Left kidney (tissue), 2 donors: Measurements from ENCODE around the gene GSTK1. TPM values are rescaled to one million over a fixed set of nuclear protein-coding genes. Genes with fewer than 3 reads are reported as not detected.
A peak's percentile ranks its signal among the peaks of the same experiment; 100 is the strongest.
"Not testable (repeated sequence)": the region's sequence is repeated elsewhere in the genome, so short reads cannot be mapped to it uniquely, and the experiment has no call there.

Experiments
- DNase-seq: peaks from one replicate; pipeline ENCODE4 v3.0.0-alpha.2; 2013
- polyA plus RNA-seq: library from polyadenylated mRNA; unstranded; fragments of 120-200 nt; gene quantifications from one replicate; pipeline ENCODE4 v1.2.1, GENCODE V29; 2013; ENCODE audit not compliant: insufficient read length

The GSTK1 gene
- polyA plus RNA-seq, 1 donor, result 199 TPM

GRCh38 chr7:143265017-143265693 is 1.9 kb downstream of the GSTK1 start:
- DNase-seq, result no peak

DNA sequence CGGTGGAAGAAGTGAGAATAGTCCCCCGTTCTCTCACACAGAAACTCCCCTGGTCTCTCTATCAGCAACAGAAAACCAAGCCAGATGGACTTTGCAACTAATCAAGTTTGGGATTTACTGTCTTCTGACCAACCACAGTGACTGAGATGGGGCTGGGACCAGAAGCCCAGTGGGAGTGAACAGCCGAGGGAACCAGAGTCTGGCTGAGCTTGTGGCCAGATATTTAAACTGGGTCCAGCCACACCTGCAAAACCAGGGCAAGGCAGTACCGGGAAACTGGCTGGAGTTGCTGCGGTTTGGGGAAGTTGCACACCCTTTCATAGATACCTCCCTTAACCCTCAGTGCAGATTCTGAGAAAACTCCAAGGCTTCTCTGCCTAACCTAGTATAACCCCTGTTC is 6.0 kb downstream of the GSTK1 start:
- DNase-seq, result no peak

GRCh38 chr7:143271240-143271639 is 8.0 kb downstream of the GSTK1 start:
- no peak for DNase-seq

- DNase-seq, result no peak
These were observed 9.6 kb downstream of the GSTK1 start for GRCh38 chr7:143272871-143273270.

DNA sequence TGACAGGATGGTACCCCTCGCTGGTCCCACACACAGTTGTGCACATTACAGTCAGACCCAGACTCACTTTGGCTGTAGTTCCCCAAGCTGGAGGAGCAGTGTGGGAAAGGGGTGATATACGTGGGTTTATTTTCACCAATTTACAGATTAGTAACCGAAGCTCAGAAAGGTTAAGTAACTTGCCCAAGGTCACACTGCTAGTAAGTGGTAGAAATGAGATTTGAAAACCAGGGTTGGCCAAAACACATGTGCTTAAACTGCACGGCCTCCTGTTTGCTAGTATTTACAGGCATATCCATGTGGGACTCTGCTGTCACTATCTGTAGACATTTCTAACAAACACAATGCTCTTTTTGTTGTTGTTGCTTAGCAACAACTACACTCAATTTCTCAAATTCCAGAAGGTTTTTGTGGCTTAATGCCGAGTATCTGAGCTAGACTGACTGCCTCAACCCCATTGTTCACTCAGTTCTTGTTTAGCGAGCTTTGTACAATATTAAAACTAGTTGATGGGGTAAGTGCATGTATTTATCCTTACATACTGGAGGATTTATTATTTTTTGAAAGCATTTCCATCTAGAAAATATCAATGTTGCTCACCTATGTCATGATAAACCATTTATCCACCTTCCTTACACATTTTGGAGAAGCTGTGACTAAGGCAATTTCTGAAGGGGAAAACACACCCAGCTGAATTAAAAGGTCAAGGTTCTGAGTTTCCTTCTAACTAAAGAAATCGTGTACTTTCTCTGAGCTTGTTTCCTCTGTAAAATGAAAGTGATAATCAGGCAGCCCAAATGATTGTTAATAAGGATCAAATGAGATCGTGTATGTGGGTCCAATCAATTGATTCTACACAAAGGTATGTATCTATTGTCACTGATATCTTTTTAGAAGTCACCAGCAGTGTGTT is 16.2 kb downstream of the GSTK1 start:
- DNase-seq, result peak; percentile 69

- DNase-seq, result no peak
These were observed 16.9 kb downstream of the GSTK1 start for GRCh38 chr7:143280160-143280559.

DNA sequence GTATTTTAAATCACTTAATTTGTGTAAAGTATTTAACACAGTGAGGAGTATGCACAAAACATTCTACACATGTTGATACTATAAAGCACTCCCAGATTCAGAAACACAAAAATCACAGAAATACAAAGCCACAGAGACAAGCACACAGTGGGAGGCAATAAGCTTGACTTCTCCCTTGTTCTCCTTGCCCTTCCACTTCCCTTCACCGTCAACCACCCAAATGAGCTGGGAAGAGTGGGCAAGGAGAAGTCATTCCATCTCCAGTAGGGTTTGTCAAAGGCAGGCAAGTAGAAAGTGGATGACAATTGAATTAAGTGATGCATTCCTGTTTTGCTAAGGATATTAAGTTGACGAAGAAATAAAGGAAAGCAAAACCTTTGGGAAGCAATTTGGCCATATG is 17.3 kb downstream of the GSTK1 start:
- DNase-seq, result no peak

DNA sequence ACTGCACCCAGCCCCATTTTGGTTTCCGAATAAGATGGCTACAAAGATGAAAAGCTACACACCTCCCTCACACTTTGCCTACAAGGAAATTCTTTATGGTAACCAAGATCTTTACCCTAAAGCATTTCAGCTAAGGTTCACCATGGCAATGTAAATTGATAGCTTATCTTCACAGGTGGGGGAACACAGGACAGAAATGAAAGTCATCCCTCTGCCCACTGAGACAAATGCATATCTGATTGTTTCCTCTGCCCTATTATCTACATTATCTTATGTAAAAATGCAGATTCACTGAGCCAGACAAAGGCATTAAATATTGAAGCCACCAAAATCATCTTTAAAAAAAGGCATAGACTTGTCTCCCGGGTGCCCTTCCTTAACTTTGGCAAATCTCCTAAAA is 18.3 kb downstream of the GSTK1 start:
- no peak for DNase-seq

GRCh38 chr7:143282124-143282523 is 18.9 kb downstream of the GSTK1 start:
- no peak for DNase-seq

- DNase-seq, result no peak
These were observed 20.1 kb downstream of the GSTK1 start for GRCh38 chr7:143283381-143283780.

- DNase-seq, result peak; percentile 55
These were observed 21.6 kb downstream of the GSTK1 start, which contains the start of gene TMEM139 for GRCh38 chr7:143284591-143285469. TSS of gene TMEM139 (plus strand) at chr7:143284958. CDS start at chr7:143285958, 1,000 bp downstream.

DNA sequence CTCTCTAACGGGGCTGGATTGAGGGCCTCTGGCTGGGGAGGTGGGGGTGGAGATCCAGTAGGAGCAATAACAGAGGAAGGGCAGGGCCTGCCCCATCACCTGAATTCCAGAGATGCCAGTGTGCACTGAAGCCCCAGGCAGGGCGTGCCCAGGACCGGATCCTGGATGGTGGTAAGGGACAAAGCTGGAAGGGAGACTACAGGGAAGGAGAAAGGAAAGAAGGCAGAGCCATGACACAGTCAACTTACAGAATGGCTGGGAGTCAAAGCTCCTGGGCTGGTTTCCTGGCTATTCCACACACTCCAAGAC is 22.2 kb downstream of the GSTK1 start:
- no peak for DNase-seq

- DNase-seq, result no peak
These were observed 22.7 kb downstream of the GSTK1 start for GRCh38 chr7:143285806-143286521.

- no peak for DNase-seq
These were observed 23.3 kb downstream of the GSTK1 start for GRCh38 chr7:143286522-143286890.

GRCh38 chr7:143287339-143287934 is 24.2 kb downstream of the GSTK1 start:
- DNase-seq, result no peak

GRCh38 chr7:143287935-143288826 is 24.9 kb downstream of the GSTK1 start, which contains the start of gene CASP2:
TSS of gene CASP2 (plus strand) at chr7:143288351. CDS start at chr7:143288456, 105 bp downstream.
- DNase-seq, result peak; percentile 97

DNA sequence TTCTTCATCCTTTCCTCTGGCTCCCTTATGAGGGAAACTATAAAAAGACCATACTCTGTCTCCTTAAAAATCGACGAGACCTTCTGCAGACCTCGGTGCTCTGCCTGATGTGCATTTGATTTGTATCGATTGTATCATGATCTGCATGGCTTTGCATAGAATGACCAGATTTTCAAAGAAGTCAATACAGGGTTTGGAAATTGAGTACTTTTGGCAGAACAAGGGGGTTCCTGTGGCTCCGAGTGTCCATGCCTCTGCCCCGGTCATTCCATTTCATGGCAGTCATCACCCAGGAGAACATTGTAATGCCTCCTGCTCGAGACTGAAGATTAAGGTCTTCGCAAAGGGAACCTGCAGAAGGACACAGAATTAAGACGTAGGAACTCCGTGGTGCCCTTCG is 25.6 kb downstream of the GSTK1 start:
- no peak for DNase-seq

DNA sequence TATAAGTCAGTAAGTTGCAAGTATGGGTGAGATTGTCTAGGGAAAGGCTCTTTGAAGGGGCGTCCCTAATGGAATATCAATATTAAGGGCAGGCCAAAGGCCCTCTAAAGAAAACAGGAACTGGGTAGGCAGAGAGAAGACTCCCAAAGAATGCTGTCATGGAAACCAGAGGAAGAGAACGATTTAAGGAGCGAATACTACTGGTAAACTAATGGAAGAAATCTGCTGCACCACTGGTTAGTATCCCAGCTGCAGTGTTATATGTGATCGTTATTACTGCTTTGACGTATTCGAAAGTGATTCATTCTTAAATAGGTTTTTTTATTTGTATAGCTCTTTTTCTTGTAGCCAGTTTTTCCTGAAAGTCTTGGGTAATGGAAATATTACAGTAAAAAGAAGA is 26.2 kb downstream of the GSTK1 start:
- no peak for DNase-seq

- not testable (repeated sequence) for DNase-seq
These were observed 26.6 kb downstream of the GSTK1 start for GRCh38 chr7:143289888-143290287.

GRCh38 chr7:143290293-143290692 is 27.1 kb downstream of the GSTK1 start:
- DNase-seq, result no peak
